Stimulated activated CD4-positive, alpha-beta T cell treated with anti-CD3 and anti-CD28 coated beads, Interleukin-1b, Interleukin-23, amount 100 ng/mL, for 24 hours (primary cell): ENCODE results near the gene FBXW2.
"Not testable (repeated sequence)": the region's sequence is repeated elsewhere in the genome, so short reads cannot be mapped to it uniquely, and the experiment has no call there.

ENCODE experiments used
- DNase-seq, 4 experiments: peaks; one replicate each; pipeline ENCODE4 v3.0.0-alpha.2; 2020; ENCODE audit warnings: low read depth in 4 of 4, low spot score in 1 of 4

Gene FBXW2

DNA sequence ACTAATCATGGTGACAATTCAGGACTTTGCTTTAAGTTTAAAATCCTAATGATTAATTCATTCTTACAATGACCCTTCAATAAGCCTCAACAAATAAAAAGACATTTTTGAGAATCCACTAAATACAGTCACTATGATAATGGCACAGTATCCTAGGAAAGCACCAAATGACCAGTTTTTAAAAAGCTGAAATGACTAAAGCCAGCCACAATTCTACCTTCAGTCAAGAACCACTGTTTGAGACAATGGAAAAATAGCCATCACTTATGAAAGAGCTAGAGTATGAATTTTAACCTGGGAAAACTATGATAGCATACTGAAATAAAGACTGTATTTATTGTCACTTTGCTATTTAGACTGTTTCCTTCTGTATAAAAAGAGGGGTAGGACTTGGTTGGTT lies 14.0 kb downstream of the FBXW2 start:
- DNase-seq = no peak

- no peak for DNase-seq
These were observed 14.5 kb downstream of the FBXW2 start for GRCh38 chr9:120778758-120779157.

- no peak for DNase-seq
These were observed 16.0 kb downstream of the FBXW2 start for GRCh38 chr9:120777229-120777628.

GRCh38 chr9:120776788-120777187 lies 16.4 kb downstream of the FBXW2 start:
- DNase-seq = no peak

GRCh38 chr9:120775859-120776258 lies 17.4 kb downstream of the FBXW2 start:
- DNase-seq = no peak

- no peak for DNase-seq
These were observed 18.5 kb downstream of the FBXW2 start for GRCh38 chr9:120774719-120775118.

- no peak for DNase-seq
These were observed 20.0 kb downstream of the FBXW2 start for GRCh38 chr9:120773256-120773655.

GRCh38 chr9:120770931-120771330 lies 22.3 kb downstream of the FBXW2 start:
- DNase-seq = no peak

GRCh38 chr9:120768886-120769285 lies 24.3 kb downstream of the FBXW2 start:
- DNase-seq = no peak

DNA sequence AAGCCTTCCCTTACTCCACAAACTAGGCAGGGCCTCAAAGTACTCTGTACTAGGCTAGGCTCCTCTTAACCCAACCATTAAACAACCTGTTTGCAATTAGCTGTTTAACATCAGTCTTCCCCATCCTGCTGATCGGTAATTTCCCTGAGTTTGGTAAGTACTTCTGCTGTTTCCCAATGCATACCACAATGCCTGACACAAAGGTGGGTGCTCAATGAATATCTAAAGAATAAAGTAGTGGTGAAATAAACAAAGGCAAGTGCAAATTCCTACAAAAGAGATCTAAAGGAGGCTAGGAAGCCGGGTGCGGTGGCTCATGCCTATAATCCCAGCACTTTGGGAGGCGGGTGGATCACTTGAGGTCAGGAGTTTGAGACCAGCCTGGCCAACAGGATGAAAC lies 25.0 kb downstream of the FBXW2 start:
- DNase-seq = no peak

DNA sequence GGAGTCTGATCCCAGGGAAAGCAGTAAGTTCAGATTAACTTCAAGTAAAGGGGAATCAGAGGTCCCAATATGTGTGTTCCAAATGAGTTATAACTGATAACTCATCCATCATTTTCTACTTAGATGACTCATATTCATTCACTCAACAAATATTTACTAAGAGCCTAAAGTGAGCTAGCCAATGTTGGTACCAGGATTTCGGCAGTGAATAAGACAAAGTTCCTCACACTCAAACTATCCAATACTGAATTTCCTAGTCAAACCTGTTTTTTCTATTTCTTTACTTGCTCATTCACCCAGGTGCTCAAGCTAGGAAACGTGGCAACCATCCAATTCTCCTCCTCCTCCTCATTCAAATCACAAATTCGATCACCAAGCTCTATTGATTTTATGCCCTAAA lies 25.8 kb downstream of the FBXW2 start:
- DNase-seq = no peak

DNA sequence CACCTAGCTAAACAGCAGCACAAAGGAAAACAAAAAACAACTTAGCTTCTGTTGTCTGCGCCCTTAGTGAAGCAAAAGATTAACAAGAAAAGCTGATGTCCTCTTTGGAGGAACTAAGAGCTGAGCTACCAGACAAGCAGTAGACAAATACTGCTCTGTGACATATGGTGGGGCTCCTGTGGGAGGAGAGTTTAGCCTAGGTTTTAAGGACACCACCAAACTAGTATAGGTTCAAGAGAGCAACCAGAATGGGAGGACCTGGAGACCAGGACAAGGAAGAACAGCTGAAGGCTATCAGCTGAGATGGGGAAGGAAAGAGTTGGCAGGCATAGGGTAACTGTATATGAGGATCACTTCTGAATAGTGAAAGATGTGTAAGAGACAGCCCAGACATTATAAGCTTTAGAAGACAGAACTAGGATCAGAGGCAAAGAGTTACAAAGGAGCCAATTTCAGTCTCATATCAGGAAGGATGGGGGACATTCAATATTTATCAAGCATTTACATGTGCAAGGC lies 27.2 kb downstream of the FBXW2 start:
- no peak for DNase-seq

DNA sequence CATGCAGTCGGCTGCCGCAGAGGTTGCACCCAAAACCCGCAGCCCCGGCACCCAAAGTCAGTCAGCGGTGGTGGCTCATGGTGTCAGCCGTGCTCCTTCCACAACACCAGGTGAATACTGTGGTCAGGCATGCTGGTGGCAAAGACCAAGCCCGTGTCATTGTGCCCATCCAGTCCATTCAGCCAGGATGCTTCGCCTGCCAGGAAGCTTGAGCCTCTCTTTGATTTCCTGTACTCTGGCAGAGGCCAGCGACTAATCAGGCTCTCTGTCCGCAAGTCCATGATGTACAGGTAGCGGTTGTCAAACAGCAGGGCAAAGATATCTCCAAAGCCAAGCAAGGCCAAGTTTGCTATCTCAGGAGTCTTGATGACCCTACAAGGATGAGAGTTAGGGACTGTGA lies 28.7 kb downstream of the FBXW2 start:
- no peak for DNase-seq

DNA sequence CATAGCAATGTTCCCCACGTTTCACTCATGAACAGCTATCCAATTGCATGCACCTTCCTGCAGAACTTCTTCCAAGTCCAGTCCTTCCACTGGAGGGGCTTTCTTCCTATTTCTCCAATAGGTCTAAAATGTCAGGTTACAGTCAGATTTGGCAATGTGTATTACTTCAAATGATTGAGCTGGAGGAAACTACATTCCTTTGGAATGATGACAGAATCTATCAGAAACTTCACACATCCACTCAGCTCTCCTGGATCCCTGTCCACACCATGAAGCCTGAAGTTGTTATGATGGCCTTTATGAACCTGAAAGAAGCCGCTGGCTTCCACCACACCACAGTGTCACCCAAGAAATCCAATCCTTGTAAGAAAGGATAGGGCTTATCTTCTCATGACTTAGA lies 32.2 kb downstream of the FBXW2 start:
- DNase-seq = no peak

- DNase-seq = no peak
These were observed 33.3 kb downstream of the FBXW2 start for GRCh38 chr9:120759755-120760400.

DNA sequence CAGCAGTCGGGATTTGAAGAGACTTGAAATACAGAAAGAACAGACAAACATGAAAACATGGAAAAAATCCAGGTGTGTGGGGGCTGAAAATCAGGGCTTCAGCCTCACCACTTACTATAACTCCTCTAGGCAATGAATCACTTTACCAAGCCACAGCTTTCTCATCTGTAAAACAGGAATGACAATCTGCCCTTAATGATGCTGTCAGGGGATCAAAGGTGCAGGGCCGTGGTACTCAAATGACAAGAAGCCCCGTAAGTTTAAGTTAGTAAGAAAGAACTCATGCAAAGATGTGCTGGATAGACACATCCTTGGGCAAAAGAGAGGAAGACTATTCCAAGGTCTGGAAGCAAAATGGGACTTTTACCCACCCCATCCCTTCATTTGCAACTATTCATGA lies 34.7 kb downstream of the FBXW2 start:
- no peak for DNase-seq

- no peak for DNase-seq
These were observed 35.9 kb downstream of the FBXW2 start for GRCh38 chr9:120757026-120757913.

DNA sequence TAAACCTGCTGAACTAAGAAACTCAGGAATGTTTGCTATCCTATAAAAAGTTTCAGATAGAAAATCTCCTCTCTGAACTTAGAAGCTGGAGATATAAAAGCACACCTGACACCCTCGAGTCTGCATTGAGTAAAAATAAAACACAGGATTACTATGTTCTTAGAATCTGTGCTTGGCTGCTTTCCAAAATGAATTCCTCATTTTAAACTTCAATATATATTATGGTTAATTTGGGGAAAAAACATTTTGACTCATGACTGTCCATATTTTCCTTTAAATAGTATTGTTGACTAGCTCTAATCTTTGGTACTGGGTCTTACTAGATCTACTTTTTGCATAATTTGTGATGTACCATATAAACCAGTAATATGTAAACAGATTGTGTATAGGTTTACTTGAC lies 36.7 kb downstream of the FBXW2 start:
- DNase-seq = no peak

- peak; percentile 34 to 72 (median 54) for DNase-seq
These were observed 37.3 kb downstream of the FBXW2 start for GRCh38 chr9:120755810-120756434.

- no peak for DNase-seq
These were observed 38.2 kb downstream of the FBXW2 start for GRCh38 chr9:120755044-120755443.

GRCh38 chr9:120750421-120750820 lies 42.8 kb downstream of the FBXW2 start:
- DNase-seq = no peak

DNA sequence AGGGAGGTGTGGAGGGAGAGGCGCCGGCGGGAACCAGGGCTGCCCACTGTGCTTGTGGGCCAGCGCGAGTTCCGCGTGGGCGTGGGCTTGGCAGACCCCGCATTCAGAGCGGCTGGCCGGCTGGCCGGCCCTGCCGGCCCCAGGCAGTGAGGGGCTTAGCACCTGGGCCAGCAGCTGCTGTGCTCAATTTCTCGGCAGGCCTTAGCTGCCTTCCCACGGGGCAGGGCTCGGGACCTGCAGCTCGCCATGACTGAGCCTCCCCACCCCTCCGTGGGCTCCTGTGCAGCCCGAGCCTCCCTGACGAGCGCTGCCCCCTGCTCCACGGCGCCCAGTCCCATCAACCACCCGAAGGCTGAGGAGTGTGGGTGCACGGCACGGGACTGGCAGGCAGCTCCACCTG lies 46.9 kb downstream of the FBXW2 start:
- DNase-seq = not testable (repeated sequence)
